ENCODE data around the gene AGFG2.
A peak's percentile ranks its signal among the peaks of the same experiment; 100 is the strongest.
"Not testable (repeated sequence)": the region's sequence is repeated elsewhere in the genome, so short reads cannot be mapped to it uniquely, and the experiment has no call there.

AGFG2 gene

GRCh38 chr7:100538654-100539435 is at the start of gene AGFG2:
Gene AGFG2, plus strand, starts transcription at chr7:100539203. Its CDS starts 144 bp downstream, at chr7:100539347.
- Mint-ChIP-seq H3K4me3 (peak within 1 kb of the TSS; percentile 95), H3K27ac (peak within 1 kb of the TSS; percentile 92), H3K27me3 (peaks cover 3% of the 10 kb centered on the region), H3K9me3 (no peaks in the 10 kb centered on the region), H3K4me1 (peaks cover 48% of the 10 kb centered on the region), H3K36me3 (ENCODE audit: low read depth) (peaks cover 20% of the 10 kb centered on the region)
- ATAC-seq (peak; percentile 96), DNase-seq (peak; percentile 100)

GRCh38 chr7:100489824-100490223 is 49.2 kb upstream of the AGFG2 start:
- no peaks in the 10 kb centered on the region for H3K9me3 Mint-ChIP-seq
- peaks cover 8% of the 10 kb centered on the region for H3K27me3 Mint-ChIP-seq
- H3K36me3 Mint-ChIP-seq (ENCODE audit: low read depth), result no peaks in the 10 kb centered on the region
- H3K4me3 Mint-ChIP-seq, result no peak overlapping the region
- no peak overlapping the region for H3K27ac Mint-ChIP-seq
- ATAC-seq (peak; percentile 31), DNase-seq (no peak)
- peaks cover 9% of the 10 kb centered on the region for H3K4me1 Mint-ChIP-seq

GRCh38 chr7:100490483-100491191 is 48.4 kb upstream of the AGFG2 start:
- Mint-ChIP-seq H3K36me3 (ENCODE audit: low read depth) (no peaks in the 10 kb centered on the region), H3K27ac (no peak overlapping the region), H3K9me3 (no peaks in the 10 kb centered on the region), H3K27me3 (peaks cover 13% of the 10 kb centered on the region), H3K4me3 (no peak overlapping the region), H3K4me1 (peaks cover 9% of the 10 kb centered on the region)
- DNase-seq (no peak), ATAC-seq (no peak)

- Mint-ChIP-seq H3K27ac (no peak overlapping the region), H3K4me1 (peaks cover 9% of the 10 kb centered on the region)
Measured at GRCh38 chr7:100491192-100491578, 47.8 kb upstream of the AGFG2 start.

GRCh38 chr7:100492738-100493475 is 46.1 kb upstream of the AGFG2 start:
- Mint-ChIP-seq H3K9me3 (no peaks in the 10 kb centered on the region), H3K27me3 (peaks cover 13% of the 10 kb centered on the region), H3K4me1 (peaks cover 9% of the 10 kb centered on the region), H3K36me3 (ENCODE audit: low read depth) (no peaks in the 10 kb centered on the region), H3K4me3 (peak overlapping the region; percentile 61), H3K27ac (no peak overlapping the region)
- DNase-seq, result no peak
- ATAC-seq, result no peak

More at GRCh38 chr7:100491192-100491578, 47.8 kb upstream of the AGFG2 start:
- no peak overlapping the region for H3K4me3 Mint-ChIP-seq
- peaks cover 13% of the 10 kb centered on the region for H3K27me3 Mint-ChIP-seq
- DNase-seq (no peak), ATAC-seq (no peak)
- H3K9me3 Mint-ChIP-seq, result no peaks in the 10 kb centered on the region
- H3K36me3 Mint-ChIP-seq (ENCODE audit: low read depth), result no peaks in the 10 kb centered on the region

- Mint-ChIP-seq H3K4me1 (peaks cover 9% of the 10 kb centered on the region), H3K36me3 (ENCODE audit: low read depth) (no peaks in the 10 kb centered on the region), H3K27me3 (peaks cover 13% of the 10 kb centered on the region), H3K4me3 (peak overlapping the region; percentile 61), H3K9me3 (no peaks in the 10 kb centered on the region), H3K27ac (no peak overlapping the region)
- DNase-seq (peak; percentile 69), ATAC-seq (peak; percentile 58)
Measured at GRCh38 chr7:100493476-100494264, 45.3 kb upstream of the AGFG2 start.

GRCh38 chr7:100496509-100496908 is 42.5 kb upstream of the AGFG2 start:
- no peak for DNase-seq
- Mint-ChIP-seq H3K36me3 (ENCODE audit: low read depth) (no peaks in the 10 kb centered on the region), H3K9me3 (no peaks in the 10 kb centered on the region), H3K4me3 (no peak overlapping the region), H3K27me3 (peaks cover 13% of the 10 kb centered on the region), H3K27ac (no peak overlapping the region), H3K4me1 (peaks cover 9% of the 10 kb centered on the region)
- ATAC-seq, result no peak

- not testable (repeated sequence) for H3K36me3 Mint-ChIP-seq (ENCODE audit: low read depth); DNase-seq; H3K27me3 Mint-ChIP-seq; ATAC-seq; H3K9me3 Mint-ChIP-seq; H3K4me3 Mint-ChIP-seq; H3K4me1 Mint-ChIP-seq; H3K27ac Mint-ChIP-seq
Measured at GRCh38 chr7:100500743-100501142, 38.3 kb upstream of the AGFG2 start.

GRCh38 chr7:100504031-100504430 is 35.0 kb upstream of the AGFG2 start:
- H3K4me1 Mint-ChIP-seq; H3K9me3 Mint-ChIP-seq; H3K27ac Mint-ChIP-seq; H3K27me3 Mint-ChIP-seq; ATAC-seq; H3K4me3 Mint-ChIP-seq; H3K36me3 Mint-ChIP-seq (ENCODE audit: low read depth); DNase-seq: not testable (repeated sequence)

- peaks cover 2% of the 10 kb centered on the region for H3K27me3 Mint-ChIP-seq
- no peak overlapping the region for H3K4me3 Mint-ChIP-seq
- H3K27ac Mint-ChIP-seq, result no peak overlapping the region
- H3K4me1 Mint-ChIP-seq, result peaks cover 1% of the 10 kb centered on the region
- ATAC-seq (no peak), DNase-seq (no peak)
- no peaks in the 10 kb centered on the region for H3K9me3 Mint-ChIP-seq
- H3K36me3 Mint-ChIP-seq (ENCODE audit: low read depth), result no peaks in the 10 kb centered on the region
Measured at GRCh38 chr7:100504887-100505611, 34.0 kb upstream of the AGFG2 start.

- DNase-seq (no peak), ATAC-seq (no peak)
- Mint-ChIP-seq H3K27me3 (peaks cover 4% of the 10 kb centered on the region), H3K36me3 (ENCODE audit: low read depth) (no peaks in the 10 kb centered on the region), H3K9me3 (no peaks in the 10 kb centered on the region), H3K4me1 (peaks cover 1% of the 10 kb centered on the region), H3K27ac (no peak overlapping the region), H3K4me3 (no peak overlapping the region)
Measured at GRCh38 chr7:100506356-100506923, 32.6 kb upstream of the AGFG2 start.

GRCh38 chr7:100509231-100509630 is 29.8 kb upstream of the AGFG2 start:
- H3K4me1 Mint-ChIP-seq, result peaks cover 2% of the 10 kb centered on the region
- H3K9me3 Mint-ChIP-seq, result no peaks in the 10 kb centered on the region
- H3K36me3 Mint-ChIP-seq (ENCODE audit: low read depth), result no peaks in the 10 kb centered on the region
- DNase-seq (no peak), ATAC-seq (no peak)
- H3K4me3 Mint-ChIP-seq, result no peak overlapping the region
- H3K27ac Mint-ChIP-seq, result peak overlapping the region; percentile 8
- H3K27me3 Mint-ChIP-seq, result peaks cover 4% of the 10 kb centered on the region

GRCh38 chr7:100510437-100511239 is 28.4 kb upstream of the AGFG2 start:
- no peak for DNase-seq
- no peaks in the 10 kb centered on the region for H3K36me3 Mint-ChIP-seq (ENCODE audit: low read depth)
- no peak overlapping the region for H3K4me3 Mint-ChIP-seq
- peaks cover 9% of the 10 kb centered on the region for H3K4me1 Mint-ChIP-seq
- ATAC-seq, result no peak
- H3K27me3 Mint-ChIP-seq, result peaks cover 4% of the 10 kb centered on the region
- H3K9me3 Mint-ChIP-seq, result no peaks in the 10 kb centered on the region
- no peak overlapping the region for H3K27ac Mint-ChIP-seq
